Measurements from ENCODE around the gene MOV10.

MOV10 gene

GRCh38 chr1:112700290-112701226, 26.1 kb downstream of the MOV10 start:
- DNase-seq, result peak; percentile 46

GRCh38 chr1:112701227-112702066, 27.0 kb downstream of the MOV10 start:
- DNase-seq, result no peak

GRCh38 chr1:112702067-112702395, 27.6 kb downstream of the MOV10 start:
- no peak for DNase-seq

- no peak for DNase-seq
Measured at GRCh38 chr1:112702420-112703261, 28.2 kb downstream of the MOV10 start.

GRCh38 chr1:112703706-112704105, 29.2 kb downstream of the MOV10 start:
- DNase-seq, result no peak

- DNase-seq, result no peak
Measured at GRCh38 chr1:112704391-112704933, 30.0 kb downstream of the MOV10 start.

GRCh38 chr1:112704934-112705627, 30.6 kb downstream of the MOV10 start:
- peak; percentile 25 for DNase-seq

- DNase-seq, result peak; percentile 19
Measured at GRCh38 chr1:112706505-112707220, 32.2 kb downstream of the MOV10 start, which contains the start of gene RHOC. Gene RHOC (minus strand): TSS chr1:112707127. CDS start chr1:112703799, 3,328 bp downstream.

GRCh38 chr1:112707221-112708001, 33.0 kb downstream of the MOV10 start:
- DNase-seq, result peak; percentile 37

GRCh38 chr1:112708002-112708448, 33.6 kb downstream of the MOV10 start:
- DNase-seq, result no peak

- DNase-seq, result no peak
Measured at GRCh38 chr1:112708489-112708888, 34.0 kb downstream of the MOV10 start.

- DNase-seq, result no peak
Measured at GRCh38 chr1:112710159-112710558, 35.7 kb downstream of the MOV10 start.

GRCh38 chr1:112710586-112710985, 36.1 kb downstream of the MOV10 start:
- DNase-seq, result no peak

GRCh38 chr1:112711041-112711440, 36.6 kb downstream of the MOV10 start:
- no peak for DNase-seq

GRCh38 chr1:112711670-112712069, 37.2 kb downstream of the MOV10 start:
- no peak for DNase-seq

GRCh38 chr1:112712191-112712590, 37.7 kb downstream of the MOV10 start:
- DNase-seq, result no peak

- no peak for DNase-seq
Measured at GRCh38 chr1:112712701-112713128, 38.3 kb downstream of the MOV10 start.

- no peak for DNase-seq
Measured at GRCh38 chr1:112713466-112714312, 39.2 kb downstream of the MOV10 start.

All from effector CD4-positive, alpha-beta T cell (primary cell).